SK-N-SH (cell line): ENCODE measurements around the gene TBC1D9B.

Source experiments
- CHD2 ChIP-seq: fragments of 150-350 bp; IDR thresholded peaks from 2 replicates; pipeline ENCODE4 v1.6.1; 2018; ENCODE audit warnings: low read length; ENCODE audit not compliant: partially characterized antibody
- CTCF ChIP-seq: fragments of 200-600 bp; sonication (generic); IDR thresholded peaks from 2 replicates; pipeline ENCODE4 v1.6.1; 2017; ENCODE audit warnings: antibody characterized with exemption, mild to moderate bottlenecking, moderate library complexity
- IRF3 ChIP-seq: fragments of 150-350 bp; IDR thresholded peaks from 2 replicates; pipeline ENCODE4 v1.6.1; 2016; ENCODE audit warnings: mild to moderate bottlenecking, low read depth, low read length
- JUND ChIP-seq: IDR thresholded peaks from 2 replicates; pipeline ENCODE4 v1.4.0; 2012
- MAX ChIP-seq: IDR thresholded peaks from 2 replicates; pipeline ENCODE4 v1.4.0; 2012; ENCODE audit warnings: low read depth
- POLR2AphosphoS5 ChIP-seq: IDR thresholded peaks from 2 replicates; pipeline ENCODE4 v1.6.1; 2012; ENCODE audit warnings: low read depth, low read length
- RAD21 ChIP-seq: IDR thresholded peaks from 2 replicates; pipeline ENCODE4 v1.6.1; 2012; ENCODE audit warnings: mild to moderate bottlenecking, low read length
- RCOR1 ChIP-seq: fragments of 150-350 bp; IDR thresholded peaks from 2 replicates; pipeline ENCODE4 v1.6.1; 2017; ENCODE audit warnings: antibody characterized with exemption, low read length
- USF1 ChIP-seq: IDR thresholded peaks from 2 replicates; pipeline ENCODE4 v1.4.0; 2012; ENCODE audit warnings: low read depth, borderline replicate concordance
- USF2 ChIP-seq: fragments of 150-350 bp; IDR thresholded peaks from 2 replicates; pipeline ENCODE4 v1.6.1; 2017; ENCODE audit warnings: antibody characterized with exemption, low read length, low read depth, borderline replicate concordance

- TF ChIP-seq CTCF (no peak), RAD21 (no peak), IRF3 (no peak), RCOR1 (no peak), POLR2AphosphoS5 (no peak), USF1 (no peak), JUND (no peak), CHD2 (no peak), MAX (no peak), USF2 (no peak)
These were observed 39.2 kb downstream of the TBC1D9B start for GRCh38 chr5:179868541-179868940.
